Measurements from ENCODE around the gene D2HGDH.
"Not testable (repeated sequence)": the region's sequence is repeated elsewhere in the genome, so short reads cannot be mapped to it uniquely, and the experiment has no call there.

Gene D2HGDH

GRCh38 chr2:241797441-241798080 is 63.1 kb downstream of the D2HGDH start:
- no peak for DNase-seq (ENCODE audit: low read depth in 1 of 2, low spot score in 1 of 2)
- no peak for TF ChIP-seq JUND (IDR thresholded peaks at IDR 0.05; ENCODE audit: low read depth)
- in situ Hi-C loops (cut with HindIII; ENCODE audit: low pct_unique_long_range_greater_than_20kb, low sequenced_read_pairs): no loop called here

- no peak for DNase-seq (ENCODE audit: low read depth in 1 of 2, low spot score in 1 of 2)
- no peak for TF ChIP-seq JUND (IDR thresholded peaks at IDR 0.05; ENCODE audit: low read depth)
- in situ Hi-C loops (cut with HindIII; ENCODE audit: low pct_unique_long_range_greater_than_20kb, low sequenced_read_pairs): no loop called here
These were observed 63.7 kb downstream of the D2HGDH start for GRCh38 chr2:241798081-241798630.

- DNase-seq (ENCODE audit: low read depth in 1 of 2, low spot score in 1 of 2): no peak
- in situ Hi-C loops (cut with HindIII; ENCODE audit: low pct_unique_long_range_greater_than_20kb, low sequenced_read_pairs): no loop called here
- no peak for TF ChIP-seq JUND (IDR thresholded peaks at IDR 0.05; ENCODE audit: low read depth)
These were observed 64.4 kb downstream of the D2HGDH start for GRCh38 chr2:241798631-241799521.

- TF ChIP-seq JUND (IDR thresholded peaks at IDR 0.05; ENCODE audit: low read depth): no peak
- in situ Hi-C loops (cut with HindIII; ENCODE audit: low pct_unique_long_range_greater_than_20kb, low sequenced_read_pairs): no loop called here
- no peak for DNase-seq (ENCODE audit: low read depth in 1 of 2, low spot score in 1 of 2)
These were observed 65.2 kb downstream of the D2HGDH start for GRCh38 chr2:241799522-241800197.

GRCh38 chr2:241800198-241800903 is 65.9 kb downstream of the D2HGDH start:
- DNase-seq (ENCODE audit: low read depth in 1 of 2, low spot score in 1 of 2); in situ Hi-C loops (cut with HindIII; ENCODE audit: low pct_unique_long_range_greater_than_20kb, low sequenced_read_pairs): not testable (repeated sequence)

GRCh38 chr2:241801611-241802420 is 67.4 kb downstream of the D2HGDH start:
- TF ChIP-seq JUND (IDR thresholded peaks at IDR 0.05; ENCODE audit: low read depth): no peak
- in situ Hi-C loops (cut with HindIII; ENCODE audit: low pct_unique_long_range_greater_than_20kb, low sequenced_read_pairs): no loop called here
- no peak for DNase-seq (ENCODE audit: low read depth in 1 of 2, low spot score in 1 of 2)

GRCh38 chr2:241802421-241803318 is 68.2 kb downstream of the D2HGDH start:
- in situ Hi-C loops (cut with HindIII; ENCODE audit: low pct_unique_long_range_greater_than_20kb, low sequenced_read_pairs): no loop called here
- TF ChIP-seq JUND (IDR thresholded peaks at IDR 0.05; ENCODE audit: low read depth): no peak
- no peak for DNase-seq (ENCODE audit: low read depth in 1 of 2, low spot score in 1 of 2)

- no peak for TF ChIP-seq JUND (IDR thresholded peaks at IDR 0.05; ENCODE audit: low read depth)
- no peak for DNase-seq (ENCODE audit: low read depth in 1 of 2, low spot score in 1 of 2)
- in situ Hi-C loops (cut with HindIII; ENCODE audit: low pct_unique_long_range_greater_than_20kb, low sequenced_read_pairs): no loop called here
These were observed 69.2 kb downstream of the D2HGDH start for GRCh38 chr2:241803387-241804325.

GRCh38 chr2:241804326-241805229 is 70.1 kb downstream of the D2HGDH start:
- no peak for TF ChIP-seq JUND (IDR thresholded peaks at IDR 0.05; ENCODE audit: low read depth)
- no peak for DNase-seq (ENCODE audit: low read depth in 1 of 2, low spot score in 1 of 2)
- in situ Hi-C loops (cut with HindIII; ENCODE audit: low pct_unique_long_range_greater_than_20kb, low sequenced_read_pairs): no loop called here

GRCh38 chr2:241806217-241806616 is 71.8 kb downstream of the D2HGDH start:
- DNase-seq (ENCODE audit: low read depth in 1 of 2, low spot score in 1 of 2); in situ Hi-C loops (cut with HindIII; ENCODE audit: low pct_unique_long_range_greater_than_20kb, low sequenced_read_pairs): not testable (repeated sequence)

Measured in T47D (cell line).